ENCODE measurements around the gene HBG2.

The HBG2 gene

DNA sequence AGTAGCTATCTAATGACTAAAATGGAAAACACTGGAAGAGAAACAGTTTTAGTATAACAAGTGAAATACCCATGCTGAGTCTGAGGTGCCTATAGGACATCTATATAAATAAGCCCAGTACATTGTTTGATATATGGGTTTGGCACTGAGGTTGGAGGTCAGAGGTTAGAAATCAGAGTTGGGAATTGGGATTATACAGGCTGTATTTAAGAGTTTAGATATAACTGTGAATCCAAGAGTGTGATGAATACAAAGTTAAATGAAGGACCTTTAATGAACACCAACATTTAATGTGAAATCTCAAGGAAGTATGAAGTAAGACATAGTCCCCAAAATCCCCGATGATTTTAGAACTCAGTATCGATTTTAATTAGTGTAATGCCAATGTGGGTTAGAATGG is 17.2 kb downstream of the HBG2 start:
- in situ Hi-C loops (cut with HindIII; ENCODE audit: low pct_ligation_motif_present, low pct_unique_long_range_greater_than_20kb, low sequenced_read_pairs): no loop called here

DNA sequence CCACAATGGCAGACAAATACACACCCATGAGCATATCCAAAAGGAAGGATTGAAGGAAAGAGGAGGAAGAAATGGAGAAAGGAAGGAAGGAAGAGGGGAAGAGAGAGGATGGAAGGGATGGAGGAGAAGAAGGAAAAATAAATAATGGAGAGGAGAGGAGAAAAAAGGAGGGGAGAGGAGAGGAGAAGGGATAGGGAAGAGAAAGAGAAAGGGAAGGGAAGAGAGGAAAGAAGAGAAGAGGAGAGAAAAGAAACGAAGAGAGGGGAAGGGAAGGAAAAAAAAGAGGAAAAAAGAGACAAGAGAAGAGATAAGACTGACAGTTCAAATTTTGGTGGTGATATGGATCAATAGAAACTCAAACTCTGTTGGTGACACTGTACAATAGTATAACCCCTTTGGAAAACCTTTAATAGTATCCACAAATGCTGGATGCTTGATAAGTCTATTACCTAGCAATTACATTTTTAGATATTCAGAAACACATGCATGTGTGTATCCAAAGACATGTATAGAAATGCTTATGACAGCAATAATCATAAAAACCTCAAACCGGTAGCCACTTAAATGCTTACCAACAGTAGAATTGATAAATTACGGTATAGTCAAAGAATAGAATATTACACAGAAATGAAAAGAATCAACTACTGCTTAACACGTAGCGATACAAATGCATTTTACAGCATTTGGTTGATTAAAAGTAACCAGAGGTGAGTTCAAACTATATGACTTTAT is 19.1 kb downstream of the HBG2 start:
- no peak for DNase-seq
- in situ Hi-C loops (cut with HindIII; ENCODE audit: low pct_ligation_motif_present, low pct_unique_long_range_greater_than_20kb, low sequenced_read_pairs): no loop called here

More for the DNA sequence above, 17.2 kb downstream of the HBG2 start:
- DNase-seq: no peak

DNA sequence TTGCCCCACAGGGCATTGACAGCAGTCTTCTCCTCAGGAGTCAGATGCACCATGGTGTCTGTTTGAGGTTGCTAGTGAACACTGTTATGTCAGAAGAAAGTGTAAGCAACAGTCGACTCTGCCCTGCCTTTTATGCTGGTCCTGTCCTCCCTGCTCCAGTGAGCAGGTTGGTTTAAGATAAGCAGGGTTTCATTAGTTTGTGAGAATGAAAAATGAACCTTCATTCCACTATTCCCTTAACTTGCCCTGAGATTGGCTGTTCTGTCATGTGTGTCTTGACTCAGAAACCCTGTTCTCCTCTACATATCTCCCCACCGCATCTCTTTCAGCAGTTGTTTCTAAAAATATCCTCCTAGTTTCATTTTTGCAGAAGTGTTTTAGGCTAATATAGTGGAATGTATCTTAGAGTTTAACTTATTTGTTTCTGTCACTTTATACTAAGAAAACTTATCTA is 20.2 kb downstream of the HBG2 start, which contains the start of gene HBD:
HBD (minus strand) TSS at position 103 of the 454 bp plus-strand sequence; CDS start at position 53, 50 bp downstream.
- DNase-seq: no peak

DNA sequence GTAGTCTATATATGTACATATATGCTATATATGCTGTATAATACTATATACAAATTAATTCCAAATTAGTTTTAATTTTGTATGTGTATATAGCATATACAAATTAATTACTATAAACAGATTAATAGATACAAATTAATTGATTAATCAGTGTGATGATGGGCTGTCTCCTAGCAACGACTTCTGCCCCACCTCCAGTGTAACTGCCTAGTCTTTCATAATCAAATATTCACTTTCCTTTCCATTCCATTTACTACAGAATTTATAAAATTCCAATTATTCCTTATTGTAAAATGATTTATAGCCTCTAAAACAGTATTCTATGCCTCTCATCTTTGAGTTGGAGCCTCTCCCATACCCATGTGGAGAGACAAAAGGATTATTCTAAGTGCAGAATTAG is 21.3 kb downstream of the HBG2 start:
- DNase-seq: no peak
- in situ Hi-C loops (cut with HindIII; ENCODE audit: low pct_ligation_motif_present, low pct_unique_long_range_greater_than_20kb, low sequenced_read_pairs): no loop called here

More for the DNA sequence above, 20.2 kb downstream of the HBG2 start, which contains the start of gene HBD:
- in situ Hi-C loops (cut with HindIII; ENCODE audit: low pct_ligation_motif_present, low pct_unique_long_range_greater_than_20kb, low sequenced_read_pairs): no loop called here

DNA sequence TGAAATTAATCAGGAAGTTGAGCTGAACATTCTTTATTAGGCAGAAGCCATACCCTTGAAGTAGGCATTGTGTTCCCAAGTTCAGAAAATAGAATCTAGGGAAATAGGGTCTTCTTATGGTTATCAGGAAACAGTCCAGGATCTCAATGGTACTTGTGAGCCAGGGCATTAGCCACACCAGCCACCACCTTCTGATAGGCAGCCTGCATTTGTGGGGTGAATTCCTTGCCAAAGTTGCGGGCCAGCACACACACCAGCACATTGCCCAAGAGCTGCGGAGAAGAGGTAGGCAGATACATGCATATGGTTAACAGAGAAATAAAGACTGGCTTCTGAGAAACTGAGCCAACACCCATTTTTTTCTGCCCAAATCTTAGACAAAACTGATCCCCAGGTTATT is 21.8 kb downstream of the HBG2 start:
- in situ Hi-C loops (cut with HindIII; ENCODE audit: low pct_ligation_motif_present, low pct_unique_long_range_greater_than_20kb, low sequenced_read_pairs): no loop called here
- no peak for DNase-seq

DNA sequence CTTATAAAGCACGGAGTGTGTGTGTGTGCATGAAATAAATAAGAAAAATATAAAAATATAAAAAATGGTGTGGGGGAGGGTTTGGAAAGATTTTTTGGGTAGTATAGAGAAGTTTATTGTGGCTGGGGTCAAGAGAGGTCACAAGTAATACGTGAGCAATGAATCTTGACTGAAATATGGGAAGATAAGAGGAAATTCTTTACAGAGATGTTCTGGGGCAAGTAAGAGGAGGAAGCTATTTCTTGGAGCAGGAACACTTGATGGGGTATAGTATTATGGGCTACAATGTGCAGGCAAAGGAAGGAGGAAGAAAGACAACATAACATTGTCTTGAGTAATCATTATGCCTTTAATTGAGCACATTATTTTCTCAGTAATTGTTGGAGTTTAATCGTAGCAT is 22.4 kb downstream of the HBG2 start:
- no peak for DNase-seq
- in situ Hi-C loops (cut with HindIII; ENCODE audit: low pct_ligation_motif_present, low pct_unique_long_range_greater_than_20kb, low sequenced_read_pairs): no loop called here

DNA sequence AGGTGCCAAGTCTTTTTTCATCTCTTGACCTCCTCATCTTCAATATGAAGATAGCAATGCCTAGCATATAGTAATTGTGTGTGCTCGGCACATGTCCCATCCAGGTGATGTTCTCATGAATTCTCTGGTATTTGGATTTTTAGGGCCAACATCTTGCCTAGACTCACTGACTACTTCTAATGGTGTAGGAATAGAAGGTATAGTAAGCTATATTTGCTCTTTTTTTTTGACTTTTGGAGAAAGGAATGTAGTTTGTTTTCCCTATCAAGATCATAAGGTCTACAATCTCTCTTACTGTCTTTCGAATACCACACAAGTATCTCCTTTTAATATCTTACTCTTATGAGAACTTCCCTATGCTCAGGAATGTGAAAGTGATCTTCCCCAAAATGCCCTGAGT is 23.5 kb downstream of the HBG2 start:
- in situ Hi-C loops (cut with HindIII; ENCODE audit: low pct_ligation_motif_present, low pct_unique_long_range_greater_than_20kb, low sequenced_read_pairs): no loop called here
- DNase-seq: no peak

DNA sequence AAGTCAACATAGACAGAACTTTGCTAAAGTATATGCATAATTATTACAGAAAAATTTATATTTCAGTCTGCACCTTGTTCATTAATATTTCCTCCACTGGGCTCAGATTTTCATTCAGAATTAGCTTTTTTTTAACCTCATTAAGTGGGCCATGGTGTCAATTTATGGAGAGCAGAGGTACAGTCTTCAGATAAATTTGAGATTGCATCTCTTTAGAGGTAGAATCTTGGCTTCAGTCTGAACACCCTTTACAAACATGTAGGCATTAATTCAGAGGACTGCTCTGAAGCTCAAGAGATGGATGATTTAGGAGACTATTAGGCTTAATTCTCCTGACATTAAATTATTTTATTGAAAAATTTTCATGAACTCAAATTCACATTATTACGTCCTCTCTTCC is 24.3 kb downstream of the HBG2 start:
- DNase-seq: no peak
- in situ Hi-C loops (cut with HindIII; ENCODE audit: low pct_ligation_motif_present, low pct_unique_long_range_greater_than_20kb, low sequenced_read_pairs): no loop called here

DNA sequence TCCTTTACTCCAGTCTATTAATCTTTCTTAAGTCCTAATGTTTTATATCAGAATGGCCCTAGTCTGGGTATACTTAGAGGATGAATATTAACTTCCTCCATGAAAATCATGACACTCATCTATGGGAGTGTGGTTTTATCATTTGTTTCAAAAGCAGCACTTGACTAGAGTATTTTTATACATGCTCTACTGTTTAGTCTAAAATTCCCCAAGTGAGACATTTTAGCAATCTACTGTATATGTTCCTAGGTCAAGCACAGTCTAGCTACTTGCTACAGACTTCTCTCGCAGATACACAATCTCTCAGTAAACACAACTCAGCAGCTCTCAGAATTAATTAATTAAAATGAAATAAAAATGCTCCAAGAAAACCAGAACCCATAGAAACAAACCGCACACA is 24.8 kb downstream of the HBG2 start:
- DNase-seq: no peak
- in situ Hi-C loops (cut with HindIII; ENCODE audit: low pct_ligation_motif_present, low pct_unique_long_range_greater_than_20kb, low sequenced_read_pairs): no loop called here

DNA sequence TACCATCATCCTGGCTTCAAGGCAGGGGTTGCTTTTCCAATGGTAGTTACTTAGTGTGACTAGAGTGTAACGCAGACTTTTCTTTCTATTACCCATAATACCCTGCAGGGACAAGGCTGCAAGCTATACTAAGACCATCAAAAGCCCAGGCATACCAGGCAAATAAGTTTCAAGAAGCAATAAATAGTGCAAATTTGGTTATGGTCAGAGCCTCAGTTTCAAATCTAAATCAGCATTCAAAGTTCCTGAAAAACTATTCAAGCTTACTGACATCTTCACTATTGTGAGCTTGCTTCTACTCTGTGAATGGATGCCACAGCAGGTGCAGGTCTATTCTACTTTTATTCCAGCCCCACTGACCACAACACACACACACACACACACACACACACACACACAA is 25.2 kb downstream of the HBG2 start:
- in situ Hi-C loops (cut with HindIII; ENCODE audit: low pct_ligation_motif_present, low pct_unique_long_range_greater_than_20kb, low sequenced_read_pairs): no loop called here
- DNase-seq: no peak

DNA sequence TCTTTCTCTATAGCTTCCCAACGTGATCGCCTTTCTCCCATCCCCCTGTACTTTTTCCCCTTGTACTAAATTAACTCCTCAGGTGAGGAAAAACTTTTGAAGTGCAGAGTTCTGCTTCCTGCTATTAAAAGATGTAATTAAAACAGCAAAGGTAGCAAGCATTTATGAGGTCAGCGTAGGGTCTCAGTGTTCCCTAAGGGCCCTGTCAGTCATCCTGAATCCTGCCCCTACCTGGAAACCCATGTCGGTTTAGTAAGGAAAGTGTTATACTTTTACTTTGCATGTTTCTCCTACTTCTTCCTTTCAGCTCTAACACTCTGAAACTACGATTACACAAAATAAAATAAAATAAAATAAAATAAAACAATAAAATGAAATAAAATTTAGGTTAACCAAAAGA is 26.5 kb downstream of the HBG2 start:
- in situ Hi-C loops (cut with HindIII; ENCODE audit: low pct_ligation_motif_present, low pct_unique_long_range_greater_than_20kb, low sequenced_read_pairs): no loop called here
- DNase-seq: no peak

DNA sequence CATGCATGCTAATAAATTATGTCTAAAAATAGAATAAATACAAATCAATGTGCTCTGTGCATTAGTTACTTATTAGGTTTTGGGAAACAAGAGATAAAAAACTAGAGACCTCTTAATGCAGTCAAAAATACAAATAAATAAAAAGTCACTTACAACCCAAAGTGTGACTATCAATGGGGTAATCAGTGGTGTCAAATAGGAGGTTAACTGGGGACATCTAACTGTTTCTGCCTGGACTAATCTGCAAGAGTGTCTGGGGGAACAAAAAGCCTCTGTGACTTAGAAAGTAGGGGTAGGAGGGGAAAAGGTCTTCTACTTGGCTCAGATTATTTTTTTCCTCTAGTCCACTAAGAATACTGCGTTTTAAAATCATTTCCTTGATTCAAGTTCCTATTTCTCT is 26.9 kb downstream of the HBG2 start:
- in situ Hi-C loops (cut with HindIII; ENCODE audit: low pct_ligation_motif_present, low pct_unique_long_range_greater_than_20kb, low sequenced_read_pairs): no loop called here
- no peak for DNase-seq

DNA sequence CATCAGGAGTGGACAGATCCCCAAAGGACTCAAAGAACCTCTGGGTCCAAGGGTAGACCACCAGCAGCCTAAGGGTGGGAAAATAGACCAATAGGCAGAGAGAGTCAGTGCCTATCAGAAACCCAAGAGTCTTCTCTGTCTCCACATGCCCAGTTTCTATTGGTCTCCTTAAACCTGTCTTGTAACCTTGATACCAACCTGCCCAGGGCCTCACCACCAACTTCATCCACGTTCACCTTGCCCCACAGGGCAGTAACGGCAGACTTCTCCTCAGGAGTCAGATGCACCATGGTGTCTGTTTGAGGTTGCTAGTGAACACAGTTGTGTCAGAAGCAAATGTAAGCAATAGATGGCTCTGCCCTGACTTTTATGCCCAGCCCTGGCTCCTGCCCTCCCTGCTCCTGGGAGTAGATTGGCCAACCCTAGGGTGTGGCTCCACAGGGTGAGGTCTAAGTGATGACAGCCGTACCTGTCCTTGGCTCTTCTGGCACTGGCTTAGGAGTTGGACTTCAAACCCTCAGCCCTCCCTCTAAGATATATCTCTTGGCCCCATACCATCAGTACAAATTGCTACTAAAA is 27.8 kb downstream of the HBG2 start, which contains the start of gene HBB:
HBB (minus strand) TSS at position 340 of the 579 bp plus-strand sequence; CDS start at position 290, 50 bp downstream.
- DNase-seq: no peak
- in situ Hi-C loops (cut with HindIII; ENCODE audit: low pct_ligation_motif_present, low pct_unique_long_range_greater_than_20kb, low sequenced_read_pairs): no loop called here

DNA sequence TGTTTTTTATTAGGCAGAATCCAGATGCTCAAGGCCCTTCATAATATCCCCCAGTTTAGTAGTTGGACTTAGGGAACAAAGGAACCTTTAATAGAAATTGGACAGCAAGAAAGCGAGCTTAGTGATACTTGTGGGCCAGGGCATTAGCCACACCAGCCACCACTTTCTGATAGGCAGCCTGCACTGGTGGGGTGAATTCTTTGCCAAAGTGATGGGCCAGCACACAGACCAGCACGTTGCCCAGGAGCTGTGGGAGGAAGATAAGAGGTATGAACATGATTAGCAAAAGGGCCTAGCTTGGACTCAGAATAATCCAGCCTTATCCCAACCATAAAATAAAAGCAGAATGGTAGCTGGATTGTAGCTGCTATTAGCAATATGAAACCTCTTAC is 29.1 kb downstream of the HBG2 start:
- no peak for DNase-seq
- in situ Hi-C loops (cut with HindIII; ENCODE audit: low pct_ligation_motif_present, low pct_unique_long_range_greater_than_20kb, low sequenced_read_pairs): no loop called here

DNA sequence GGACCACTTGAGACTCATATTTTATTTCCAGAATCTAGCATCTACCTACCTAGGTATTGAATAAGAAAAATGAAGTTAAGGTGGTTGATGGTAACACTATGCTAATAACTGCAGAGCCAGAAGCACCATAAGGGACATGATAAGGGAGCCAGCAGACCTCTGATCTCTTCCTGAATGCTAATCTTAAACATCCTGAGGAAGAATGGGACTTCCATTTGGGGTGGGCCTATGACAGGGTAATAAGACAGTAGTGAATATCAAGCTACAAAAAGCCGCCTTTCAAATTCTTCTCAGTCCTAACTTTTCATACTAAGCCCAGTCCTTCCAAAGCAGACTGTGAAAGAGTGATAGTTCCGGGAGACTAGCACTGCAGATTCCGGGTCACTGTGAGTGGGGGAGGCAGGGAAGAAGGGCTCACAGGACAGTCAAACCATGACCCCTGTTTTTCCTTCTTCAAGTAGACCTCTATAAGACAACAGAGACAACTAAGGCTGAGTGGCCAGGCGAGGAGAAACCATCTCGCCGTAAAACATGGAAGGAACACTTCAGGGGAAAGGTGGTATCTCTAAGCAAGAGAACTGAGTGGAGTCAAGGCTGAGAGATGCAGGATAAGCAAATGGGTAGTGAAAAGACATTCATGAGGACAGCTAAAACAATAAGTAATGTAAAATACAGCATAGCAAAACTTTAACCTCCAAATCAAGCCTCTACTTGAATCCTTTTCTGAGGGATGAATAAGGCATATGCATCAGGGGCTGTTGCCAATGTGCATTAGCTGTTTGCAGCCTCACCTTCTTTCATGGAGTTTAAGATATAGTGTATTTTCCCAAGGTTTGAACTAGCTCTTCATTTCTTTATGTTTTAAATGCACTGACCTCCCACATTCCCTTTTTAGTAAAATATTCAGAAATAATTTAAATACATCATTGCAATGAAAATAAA is 29.8 kb downstream of the HBG2 start:
- in situ Hi-C loops (cut with HindIII; ENCODE audit: low pct_ligation_motif_present, low pct_unique_long_range_greater_than_20kb, low sequenced_read_pairs): no loop called here
- no peak for DNase-seq

DNA sequence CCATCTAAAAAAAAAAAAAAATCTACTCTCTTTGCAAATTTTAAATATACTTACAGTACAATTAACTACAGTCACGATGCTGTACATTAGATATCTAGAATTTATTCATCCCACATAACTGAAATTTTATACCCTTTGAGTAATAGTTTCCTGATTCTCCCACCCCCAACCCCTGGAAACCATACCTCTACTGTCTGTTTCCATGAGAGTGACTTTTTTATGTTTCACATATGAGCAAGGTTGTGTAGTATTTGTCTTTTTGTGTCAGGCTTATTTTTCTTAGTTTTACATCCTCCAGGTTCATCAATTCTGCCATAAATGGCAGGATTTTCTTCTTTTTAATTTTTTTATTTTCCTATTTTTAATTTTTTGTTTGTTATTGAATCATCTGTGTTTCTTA is 30.9 kb downstream of the HBG2 start:
- no peak for DNase-seq
- in situ Hi-C loops (cut with HindIII; ENCODE audit: low pct_ligation_motif_present, low pct_unique_long_range_greater_than_20kb, low sequenced_read_pairs): no loop called here

DNA sequence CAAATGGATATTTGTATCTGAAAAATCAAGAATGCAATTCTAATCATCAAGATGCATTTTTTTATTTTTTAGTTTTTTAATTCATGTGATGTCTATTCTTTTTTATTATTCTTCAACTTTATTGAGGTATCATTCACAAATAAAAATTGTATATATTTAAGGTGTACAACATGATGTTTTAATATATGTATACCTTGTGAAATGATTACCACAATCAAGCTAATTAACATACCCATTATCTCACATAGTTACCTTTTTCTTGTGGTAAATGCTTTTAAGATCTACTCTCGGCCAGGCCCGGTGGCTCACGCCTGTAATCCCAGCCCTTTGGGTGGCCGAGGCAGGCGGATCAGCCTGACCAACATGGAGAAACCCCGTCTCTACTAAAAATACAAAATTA is 31.4 kb downstream of the HBG2 start:
- DNase-seq: no peak
- in situ Hi-C loops (cut with HindIII; ENCODE audit: low pct_ligation_motif_present, low pct_unique_long_range_greater_than_20kb, low sequenced_read_pairs): no loop called here

DNA sequence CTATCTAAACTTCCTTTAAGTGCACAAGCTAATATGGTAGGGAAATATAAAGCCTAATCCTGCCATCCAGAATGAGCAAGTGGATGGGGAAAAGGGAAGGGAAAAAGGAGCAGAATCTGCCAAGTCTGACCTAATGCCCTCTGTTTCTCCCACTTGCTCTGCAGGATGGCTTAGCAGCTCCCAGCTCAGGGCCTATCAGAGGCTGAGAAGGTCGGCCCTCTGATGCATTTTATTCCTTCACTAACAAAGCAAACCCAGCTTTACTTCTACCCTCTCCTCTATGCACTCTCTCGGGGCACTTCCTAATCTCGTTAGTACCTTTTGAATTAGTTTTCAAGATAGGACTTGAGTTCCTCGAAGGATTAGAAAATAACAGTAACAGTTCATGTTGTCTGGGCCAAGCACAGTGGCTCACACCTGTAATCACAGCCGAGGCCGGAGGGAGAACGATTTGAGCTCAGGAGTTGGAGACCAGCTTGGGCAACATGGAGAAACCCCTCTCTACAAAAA is 44.1 kb downstream of the HBG2 start:
- in situ Hi-C loops (cut with HindIII; ENCODE audit: low pct_ligation_motif_present, low pct_unique_long_range_greater_than_20kb, low sequenced_read_pairs): no loop called here

DNA sequence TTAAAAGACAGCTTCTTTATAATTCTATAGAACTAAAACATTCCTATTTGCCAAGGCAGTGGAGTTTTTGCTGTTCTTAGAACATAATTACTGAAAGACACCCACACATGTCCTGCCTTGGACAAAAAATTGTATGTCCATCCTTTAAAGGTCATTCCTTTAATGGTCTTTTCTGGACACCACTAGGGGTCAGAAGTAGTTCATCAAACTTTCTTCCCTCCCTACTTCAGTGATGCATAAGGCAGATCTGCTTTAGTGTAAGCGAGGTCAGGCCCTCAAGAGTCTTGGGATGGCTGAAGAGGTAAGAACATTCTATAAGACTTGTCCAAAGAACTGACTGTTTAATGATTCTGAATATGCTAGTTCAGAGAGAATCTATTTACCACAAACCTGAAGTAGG is 49.8 kb downstream of the HBG2 start:
- peak; percentile 66 for DNase-seq
- in situ Hi-C loops (cut with HindIII; ENCODE audit: low pct_ligation_motif_present, low pct_unique_long_range_greater_than_20kb, low sequenced_read_pairs): no loop called here

More for the DNA sequence above, 44.1 kb downstream of the HBG2 start:
- no peak for DNase-seq
